HG03575 (cell line): ENCODE results near the gene SLC13A2.
"Not testable (repeated sequence)": the region's sequence is repeated elsewhere in the genome, so short reads cannot be mapped to it uniquely, and the experiment has no call there.

ENCODE experiments used
- ATAC-seq: cut with Tn5 transposase; IDR thresholded peaks from one replicate; pipeline ENCODE4 v1.9.1; 2021; ENCODE audit not compliant: unreplicated experiment, insufficient number of reproducible peaks, low FRiP score; ENCODE audit errors: extremely low read depth

The SLC13A2 gene, protein sequence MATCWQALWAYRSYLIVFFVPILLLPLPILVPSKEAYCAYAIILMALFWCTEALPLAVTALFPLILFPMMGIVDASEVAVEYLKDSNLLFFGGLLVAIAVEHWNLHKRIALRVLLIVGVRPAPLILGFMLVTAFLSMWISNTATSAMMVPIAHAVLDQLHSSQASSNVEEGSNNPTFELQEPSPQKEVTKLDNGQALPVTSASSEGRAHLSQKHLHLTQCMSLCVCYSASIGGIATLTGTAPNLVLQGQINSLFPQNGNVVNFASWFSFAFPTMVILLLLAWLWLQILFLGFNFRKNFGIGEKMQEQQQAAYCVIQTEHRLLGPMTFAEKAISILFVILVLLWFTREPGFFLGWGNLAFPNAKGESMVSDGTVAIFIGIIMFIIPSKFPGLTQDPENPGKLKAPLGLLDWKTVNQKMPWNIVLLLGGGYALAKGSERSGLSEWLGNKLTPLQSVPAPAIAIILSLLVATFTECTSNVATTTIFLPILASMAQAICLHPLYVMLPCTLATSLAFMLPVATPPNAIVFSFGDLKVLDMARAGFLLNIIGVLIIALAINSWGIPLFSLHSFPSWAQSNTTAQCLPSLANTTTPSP

DNA sequence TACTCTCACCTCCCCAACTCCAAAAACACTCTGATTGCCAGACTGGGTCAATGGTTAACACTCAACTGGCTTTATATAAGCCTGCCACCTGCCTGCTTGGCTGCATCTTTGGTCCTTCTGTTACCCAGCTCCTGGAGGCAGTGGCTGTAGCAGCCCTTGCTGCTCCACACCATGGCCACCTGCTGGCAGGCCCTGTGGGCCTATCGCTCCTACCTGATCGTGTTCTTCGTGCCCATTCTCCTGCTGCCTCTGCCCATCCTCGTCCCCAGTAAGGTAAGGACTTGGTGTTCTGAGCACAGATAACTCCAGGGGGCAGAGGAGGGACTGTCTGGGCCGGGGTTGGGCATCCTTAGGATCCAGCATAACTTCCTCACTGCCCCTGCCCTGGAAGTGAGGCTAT is at the start of gene SLC13A2:
Gene SLC13A2 (plus strand): TSS at position 103 of the 400 bp plus-strand sequence. CDS start 69 bp downstream, at position 172.
- ATAC-seq = no peak

DNA sequence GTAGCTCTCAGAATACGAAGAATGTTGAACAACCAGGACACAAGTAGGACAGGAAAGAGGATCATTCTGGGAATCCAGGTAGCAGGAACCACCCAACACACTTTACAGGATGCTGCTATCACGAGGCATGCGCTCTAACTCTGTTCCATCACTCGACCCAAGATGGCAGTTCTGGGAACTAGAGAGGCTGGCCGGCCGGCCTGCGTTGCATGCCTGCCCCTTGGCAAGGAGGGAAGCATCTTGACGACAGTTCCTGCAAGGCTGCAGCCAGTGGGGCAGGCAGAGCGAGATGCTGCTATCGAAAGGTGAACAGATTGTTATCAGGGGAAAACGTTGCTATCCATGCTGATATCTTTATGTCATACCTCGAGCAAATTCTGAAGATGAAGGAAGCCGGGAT is 48.2 kb upstream of the SLC13A2 start:
- ATAC-seq = no peak

DNA sequence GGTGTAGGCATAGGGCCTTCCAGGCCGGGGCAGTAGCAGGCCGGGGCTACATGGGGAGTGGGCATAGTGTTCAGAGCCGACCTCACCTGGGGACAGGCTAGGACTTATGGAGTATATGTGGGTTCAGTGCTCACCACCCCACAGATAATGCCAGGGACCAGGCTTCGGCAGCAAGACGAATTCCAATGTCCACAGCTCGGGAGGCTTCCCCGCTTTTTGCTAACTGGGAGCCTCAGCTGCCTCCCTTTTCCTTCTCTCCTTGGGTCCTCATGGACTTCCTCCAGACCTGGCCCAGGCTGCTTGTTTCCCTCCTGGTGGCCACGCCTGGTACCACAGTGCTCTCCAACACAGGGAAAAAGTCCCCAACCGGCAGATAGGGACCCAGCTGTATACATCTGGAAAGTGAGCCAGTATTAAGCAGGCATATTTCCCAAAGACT is 47.3 kb upstream of the SLC13A2 start:
- no peak for ATAC-seq

DNA sequence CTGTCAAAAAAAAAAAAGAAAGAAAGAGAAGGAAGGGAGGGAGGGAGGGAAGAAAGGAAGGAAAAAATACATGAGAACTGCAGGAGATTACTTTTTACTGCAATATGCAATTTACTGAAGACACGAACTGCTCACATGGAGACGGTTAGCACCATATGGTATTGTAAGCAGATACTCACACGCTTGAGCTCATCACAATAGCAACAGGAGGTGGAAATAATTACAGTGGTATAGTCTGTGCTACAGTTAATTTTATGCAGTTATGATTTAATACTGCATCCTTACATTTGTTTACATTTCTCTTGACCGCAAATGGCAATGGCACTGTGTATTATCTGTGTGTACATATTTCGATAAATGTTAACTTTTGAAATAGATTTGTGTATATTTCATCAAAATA is 46.1 kb upstream of the SLC13A2 start:
- no peak for ATAC-seq

DNA sequence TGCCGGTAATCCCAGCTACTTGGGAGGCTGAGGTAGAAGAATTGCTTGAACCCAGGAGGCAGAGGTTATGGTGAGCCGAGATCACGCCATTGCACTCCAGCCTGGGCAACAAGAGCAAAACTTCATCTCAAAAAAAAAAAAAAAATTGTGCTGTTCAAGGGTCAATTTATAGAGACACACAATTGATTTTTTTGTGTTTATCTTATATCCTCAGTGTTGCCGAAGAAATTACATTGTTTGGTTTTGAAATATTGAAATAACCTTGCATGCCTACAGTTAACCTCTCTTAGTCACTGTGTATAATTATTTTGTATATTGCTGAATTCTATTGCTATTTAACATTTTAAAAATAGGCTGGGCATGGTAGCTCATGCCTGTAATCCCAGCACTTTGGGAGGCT is 45.5 kb upstream of the SLC13A2 start:
- ATAC-seq = not testable (repeated sequence)

DNA sequence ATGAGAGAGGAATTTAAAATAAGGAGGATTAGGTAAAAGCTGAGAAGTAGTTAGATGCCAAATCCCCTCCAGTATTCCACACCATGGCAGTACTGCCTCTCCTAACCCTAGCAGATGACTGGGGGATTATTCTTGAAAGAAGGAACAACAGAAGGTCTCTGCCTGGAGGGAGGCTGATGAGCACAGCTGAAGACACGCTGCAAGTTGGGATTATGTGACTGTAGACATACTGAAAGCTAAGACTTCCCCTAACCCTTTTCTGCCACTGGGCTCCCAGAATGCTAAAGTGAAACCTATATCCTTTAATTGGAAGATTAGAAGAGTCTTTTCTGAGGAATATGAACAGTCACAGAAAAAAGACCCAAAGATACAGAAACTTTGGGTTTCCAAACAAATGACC is 39.7 kb upstream of the SLC13A2 start:
- no peak for ATAC-seq

DNA sequence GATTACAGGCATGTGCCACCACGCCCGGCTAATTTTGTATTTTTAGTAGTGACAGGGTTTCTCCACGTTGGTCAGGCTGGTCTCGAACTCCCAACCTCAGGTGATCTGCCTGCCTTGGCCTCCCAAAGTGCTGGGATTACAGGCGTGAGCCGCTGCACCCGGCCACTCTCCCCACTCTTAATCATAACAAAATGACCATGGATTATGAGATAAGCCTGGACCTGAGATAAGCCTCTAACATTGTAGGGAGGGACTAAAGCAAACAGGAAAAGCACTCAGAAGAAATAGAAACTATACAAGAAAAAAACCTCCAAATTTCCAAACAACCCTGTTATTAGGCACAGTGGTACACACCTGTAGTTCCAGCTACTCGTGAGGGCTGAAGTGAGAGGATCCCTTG is 39.1 kb upstream of the SLC13A2 start:
- ATAC-seq = not testable (repeated sequence)

DNA sequence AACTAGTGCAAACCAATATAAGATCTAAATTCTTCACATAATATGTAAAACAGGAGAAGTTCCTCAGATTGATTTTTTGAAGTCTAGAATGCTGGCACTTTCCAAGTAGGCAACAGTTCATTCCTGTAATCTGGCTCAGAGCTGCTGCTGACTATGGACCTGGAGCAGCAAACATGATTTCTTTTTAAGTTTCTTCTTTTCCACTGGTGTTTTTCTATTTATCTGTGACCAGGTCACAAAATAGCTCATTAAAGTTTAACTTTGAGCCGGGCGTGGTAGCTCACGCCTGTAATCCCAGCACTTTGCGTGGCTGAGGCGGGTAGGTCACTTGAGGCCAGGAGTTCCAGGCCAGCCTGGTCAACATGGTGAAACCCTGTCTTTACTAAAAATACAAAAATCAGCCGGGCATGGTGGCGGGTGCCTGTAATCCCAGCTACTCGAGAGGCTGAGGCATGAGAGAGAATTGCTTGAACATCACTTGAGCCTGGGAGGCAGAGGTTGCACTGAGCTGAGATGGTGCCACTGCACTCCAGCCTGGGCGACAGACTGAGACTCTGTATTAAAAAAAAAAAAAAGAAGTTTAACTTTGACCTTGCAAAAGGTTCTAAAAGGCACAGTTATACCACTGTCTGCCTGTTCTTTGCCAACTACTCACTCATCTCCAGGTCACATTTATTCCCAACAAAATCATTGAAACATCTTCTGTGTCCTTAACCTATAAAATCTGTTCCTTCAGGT is 29.4 kb upstream of the SLC13A2 start:
- no peak for ATAC-seq

DNA sequence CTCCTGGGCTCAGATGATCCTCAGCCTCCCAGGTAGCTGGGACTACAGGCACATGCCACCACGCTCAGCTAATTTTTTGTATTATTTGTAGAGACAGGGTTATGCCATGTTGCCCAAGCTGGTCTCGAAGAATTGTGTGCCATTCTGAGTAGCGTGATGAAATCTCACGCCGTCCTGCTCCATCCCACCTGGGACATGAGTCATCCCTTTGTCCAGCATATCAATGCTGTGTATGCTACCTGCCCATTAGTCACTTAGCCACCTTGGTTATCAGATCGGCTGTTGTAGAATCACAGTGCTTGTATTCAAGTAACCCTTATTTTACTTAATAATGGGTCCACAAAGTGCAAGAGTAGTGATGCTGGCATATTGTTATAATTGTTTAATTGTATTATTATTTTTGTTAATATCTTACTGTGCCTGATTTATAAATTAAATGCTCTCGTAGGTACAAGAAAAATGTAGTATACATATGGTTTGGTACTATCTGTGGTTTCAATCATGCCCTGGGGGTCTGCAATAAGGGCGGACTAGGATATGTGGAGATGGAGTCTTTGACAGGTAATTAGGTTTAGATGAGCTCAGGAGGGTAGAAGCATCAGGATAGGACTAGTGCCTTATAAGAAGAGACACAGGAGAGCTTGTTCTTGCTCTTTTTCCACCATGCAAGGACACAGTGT is 26.6 kb upstream of the SLC13A2 start:
- ATAC-seq = no peak

DNA sequence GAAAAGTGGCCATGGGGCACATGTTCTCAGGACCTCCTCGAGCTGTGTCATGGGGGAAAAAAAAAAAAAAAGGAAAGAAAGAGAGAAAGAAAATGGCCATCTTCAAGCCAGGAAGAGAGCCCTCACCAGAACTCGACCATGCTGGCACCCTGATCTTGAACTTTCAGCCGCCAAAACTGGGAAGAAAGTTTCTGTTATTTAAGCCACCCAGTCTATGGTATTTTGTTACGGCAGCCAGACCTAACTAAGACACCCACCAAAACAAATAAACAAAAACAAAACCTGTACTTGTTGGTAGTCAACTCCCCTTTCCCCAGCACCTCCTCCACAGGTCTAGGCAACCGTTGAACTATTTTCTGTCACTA is 26.1 kb upstream of the SLC13A2 start:
- no peak for ATAC-seq

DNA sequence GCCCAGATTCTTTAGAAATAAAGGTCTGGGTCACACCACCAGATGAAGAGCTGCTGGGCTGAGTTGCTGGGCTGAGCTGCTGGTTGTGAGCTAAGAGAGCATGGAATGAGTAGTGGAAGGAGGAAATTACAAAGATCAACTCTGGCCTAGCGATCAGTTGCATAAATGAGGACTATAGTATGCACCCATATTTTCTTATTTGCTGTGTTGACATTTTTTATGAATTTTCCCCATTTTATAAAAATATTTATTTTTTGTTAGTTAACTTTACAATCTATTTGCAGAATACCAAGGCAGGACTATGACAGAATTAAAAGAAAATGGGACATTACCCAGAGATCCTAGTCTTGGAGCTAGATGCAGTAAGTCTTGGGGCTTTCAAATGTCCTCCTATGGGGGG is 23.6 kb upstream of the SLC13A2 start:
- ATAC-seq = no peak

DNA sequence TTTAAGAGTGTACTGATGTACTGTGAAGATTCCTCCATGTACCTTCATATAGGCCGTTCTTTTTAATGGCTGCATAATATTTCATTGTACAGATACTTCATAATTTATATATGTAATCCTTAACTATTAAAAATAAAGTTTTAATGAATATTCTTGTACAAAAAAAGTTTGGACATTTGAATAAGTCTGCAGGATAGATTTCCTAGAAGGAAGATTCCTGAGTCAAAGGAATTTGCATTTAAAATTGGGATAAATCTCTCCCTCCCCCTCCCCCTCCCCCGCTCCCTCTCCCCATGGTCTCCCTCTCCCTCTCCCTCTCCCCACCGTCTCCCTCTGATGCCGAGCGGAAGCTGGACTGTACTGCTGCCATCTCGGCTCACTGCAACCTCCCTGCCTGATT is 15.6 kb upstream of the SLC13A2 start:
- ATAC-seq = no peak

DNA sequence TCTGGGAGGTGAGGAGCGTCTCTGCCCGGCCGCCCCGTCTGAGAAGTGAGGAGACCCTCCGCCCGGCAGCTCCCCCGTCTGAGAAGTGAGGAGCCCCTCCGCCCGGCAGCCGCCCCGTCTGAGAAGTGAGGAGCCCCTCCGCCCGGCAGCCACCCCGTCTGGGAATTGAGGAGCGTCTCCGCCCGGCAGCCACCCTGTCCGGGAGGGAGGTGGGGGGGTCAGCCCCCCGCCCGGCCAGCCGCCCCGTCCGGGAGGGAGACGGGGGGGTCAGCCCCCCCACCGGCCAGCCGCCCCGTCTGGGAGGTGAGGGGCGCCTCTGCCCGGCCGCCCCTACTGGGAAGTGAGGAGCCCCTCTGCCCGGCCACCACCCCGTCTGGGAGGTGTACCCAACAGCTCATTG is 14.6 kb upstream of the SLC13A2 start:
- ATAC-seq = not testable (repeated sequence)

DNA sequence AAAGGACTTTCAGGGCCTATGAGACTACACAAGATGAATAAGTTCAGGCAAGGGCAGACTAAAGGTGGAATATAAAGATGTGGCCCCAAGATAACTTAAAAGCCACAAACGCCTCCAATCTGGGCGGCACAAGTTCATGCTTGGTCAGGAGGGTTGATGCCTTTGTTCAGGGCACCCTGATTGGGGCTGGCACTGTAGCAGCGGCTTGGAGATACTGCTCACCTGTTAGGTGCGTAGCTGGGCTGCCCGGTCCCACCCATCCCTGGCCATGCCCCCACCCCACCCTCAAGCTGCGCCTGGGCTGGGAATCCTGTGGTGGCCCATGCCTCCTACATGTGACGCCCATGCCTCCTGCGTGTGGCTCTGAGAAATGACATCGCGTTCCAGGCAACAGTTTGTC is 12.5 kb upstream of the SLC13A2 start:
- no peak for ATAC-seq

DNA sequence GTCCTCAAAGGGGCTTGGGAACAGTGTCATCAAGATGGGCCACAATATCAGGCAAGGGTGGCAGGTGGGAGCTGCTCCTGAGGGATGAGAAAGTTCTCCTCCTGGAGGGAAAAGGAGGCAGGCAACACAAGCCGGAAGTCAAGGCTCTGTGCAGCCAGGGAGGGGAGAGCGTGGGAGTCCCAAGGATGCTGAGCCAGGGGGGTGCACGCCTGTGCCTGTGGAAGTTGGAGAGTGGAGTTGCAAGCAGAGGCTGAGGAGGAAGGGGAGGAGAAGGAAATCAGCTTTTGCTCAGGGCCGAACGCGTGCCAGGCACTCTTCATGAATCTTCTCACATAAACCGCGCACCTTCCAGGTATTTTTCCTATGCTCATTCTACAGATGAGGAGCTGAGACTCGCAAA is 7.4 kb upstream of the SLC13A2 start:
- no peak for ATAC-seq

DNA sequence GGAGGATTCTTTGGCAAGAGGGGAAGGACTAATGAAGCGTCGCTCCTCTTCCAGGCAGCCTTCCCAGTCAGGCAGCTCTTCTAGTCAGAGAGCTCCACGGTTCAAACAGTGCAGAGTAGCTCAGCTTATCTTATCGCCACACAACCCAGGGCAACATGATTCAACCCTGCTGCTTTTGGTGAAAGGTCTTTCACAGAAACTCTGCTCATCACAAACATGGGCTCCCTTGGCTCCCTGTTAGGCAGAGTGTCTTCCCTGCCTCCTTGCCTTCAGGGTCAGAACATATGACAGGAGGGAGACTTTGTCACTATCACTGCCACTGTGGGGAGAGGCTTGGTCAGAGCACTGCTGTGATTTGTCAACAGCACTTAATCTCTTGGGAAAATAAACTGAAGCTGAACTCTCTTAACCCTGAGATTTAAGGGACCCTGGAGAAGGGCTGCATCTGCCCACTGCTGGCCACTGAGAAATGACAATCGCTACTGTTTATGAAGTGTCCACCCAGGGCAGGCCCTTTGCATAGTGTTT is 6.9 kb upstream of the SLC13A2 start:
- no peak for ATAC-seq

DNA sequence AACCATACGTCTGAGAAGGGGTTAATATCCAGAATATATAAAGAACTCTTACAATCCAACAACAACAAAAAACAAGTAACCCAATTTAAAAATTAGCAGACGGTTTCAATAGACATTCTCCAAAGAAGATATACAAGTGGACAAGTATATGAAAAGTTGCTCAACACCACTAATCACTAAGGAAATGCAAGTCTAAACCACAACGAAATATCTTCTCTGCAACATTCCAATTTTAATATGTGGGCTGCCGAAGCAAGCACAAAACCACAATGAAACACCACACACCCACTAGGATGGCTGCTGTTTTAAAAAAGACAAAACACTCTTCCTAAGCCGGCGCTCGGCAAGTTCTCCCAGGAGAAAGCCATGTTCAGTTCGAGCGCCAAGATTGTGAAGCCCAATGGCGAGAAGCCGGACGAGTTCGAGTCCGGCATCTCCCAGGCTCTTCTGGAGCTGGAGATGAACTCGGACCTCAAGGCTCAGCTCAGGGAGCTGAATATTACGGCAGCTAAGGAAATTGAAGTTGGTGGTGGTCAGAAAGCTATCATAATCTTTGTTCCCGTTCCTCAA is 5.9 kb upstream of the SLC13A2 start:
- ATAC-seq = no peak

DNA sequence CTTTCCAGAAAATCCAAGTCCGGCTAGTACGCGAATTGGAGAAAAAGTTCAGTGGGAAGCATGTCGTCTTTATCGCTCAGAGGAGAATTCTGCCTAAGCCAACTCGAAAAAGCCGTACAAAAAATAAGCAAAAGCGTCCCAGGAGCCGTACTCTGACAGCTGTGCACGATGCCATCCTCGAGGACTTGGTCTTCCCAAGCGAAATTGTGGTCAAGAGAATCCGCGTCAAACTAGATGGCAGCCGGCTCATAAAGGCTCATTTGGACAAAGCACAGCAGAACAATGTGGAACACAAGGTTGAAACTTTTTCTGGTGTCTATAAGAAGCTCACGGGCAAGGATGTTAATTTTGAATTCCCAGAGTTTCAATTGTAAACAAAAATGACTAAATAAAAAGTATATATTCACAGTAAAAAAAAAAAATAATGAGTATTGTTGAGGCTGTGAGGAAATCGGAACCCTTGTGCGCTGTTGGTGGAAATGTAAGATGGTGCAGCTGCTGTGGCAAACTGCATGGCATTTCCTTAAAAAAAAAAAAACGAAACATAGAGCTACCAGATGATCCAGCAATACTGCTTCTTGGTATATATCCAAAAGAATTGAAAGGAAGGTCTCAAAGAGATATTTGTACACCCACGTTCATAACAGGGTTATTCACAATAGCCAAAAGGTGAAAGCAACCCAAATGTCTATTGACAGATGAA is 5.3 kb upstream of the SLC13A2 start:
- not testable (repeated sequence) for ATAC-seq
